DOHH2 (cell line): ENCODE data around the gene ZMYND8.

Experiments used
- H3F3A ChIP-seq: fragments of 200-600 bp; sonication (generic), shearing (Covaris generic); 2 replicates; pipeline ENCODE4 v1.6.0; 2016; ENCODE audit warnings: antibody characterized with exemption, mild to moderate bottlenecking; ENCODE audit not compliant: control insufficient read depth, insufficient read depth
- H3K27ac ChIP-seq: fragments of 200-600 bp; sonication (generic); 2 replicates; pipeline ENCODE4 v1.5.1; 2014; ENCODE audit warnings: low read depth, mild to moderate bottlenecking, low read length, moderate library complexity
- H3K27me3 ChIP-seq: fragments of 200-600 bp; sonication (generic); 2 replicates; pipeline ENCODE4 v1.6.1; 2014; ENCODE audit warnings: mild to moderate bottlenecking, low read length, mixed read lengths; ENCODE audit not compliant: control insufficient read depth
- H3K36me3 ChIP-seq: fragments of 200-600 bp; sonication (generic); 2 replicates; pipeline ENCODE4 v1.6.1; 2014; ENCODE audit warnings: mild to moderate bottlenecking, low read length, moderate library complexity, mixed read lengths; ENCODE audit not compliant: control insufficient read depth
- H3K4me1 ChIP-seq: fragments of 200-600 bp; sonication (generic); 2 replicates; pipeline ENCODE4 v1.6.1; 2014; ENCODE audit warnings: mild to moderate bottlenecking, low read length, mixed read lengths; ENCODE audit not compliant: control insufficient read depth
- H3K4me2 ChIP-seq: fragments of 200-600 bp; sonication (generic); 2 replicates; pipeline ENCODE4 v1.6.0; 2014; ENCODE audit warnings: mild to moderate bottlenecking, low read length, moderate library complexity
- H3K4me3 ChIP-seq: fragments of 200-600 bp; sonication (generic); 2 replicates; pipeline ENCODE4 v1.5.1; 2014; ENCODE audit warnings: mild to moderate bottlenecking, low read length, mixed read lengths
- H3K79me2 ChIP-seq: fragments of 200-600 bp; sonication (generic); 2 replicates; pipeline ENCODE4 v1.6.1; 2014; ENCODE audit warnings: mild to moderate bottlenecking, low read length, mixed read lengths; ENCODE audit not compliant: control insufficient read depth
- H3K9me2 ChIP-seq: fragments of 200-600 bp; sonication (generic); replicated peaks from 2 replicates; pipeline ENCODE4 v1.6.1; 2014; ENCODE audit warnings: mild to moderate bottlenecking, low read length, mixed read lengths; ENCODE audit not compliant: control insufficient read depth
- H3K9me3 ChIP-seq: fragments of 200-600 bp; sonication (generic); 2 replicates; pipeline ENCODE4 v1.6.1; 2014; ENCODE audit warnings: antibody characterized with exemption, low read length, mixed read lengths; ENCODE audit not compliant: control insufficient read depth, insufficient read depth
- H4K20me1 ChIP-seq: fragments of 200-600 bp; sonication (generic); 2 replicates; pipeline ENCODE4 v1.6.0; 2014; ENCODE audit warnings: low read depth, mild to moderate bottlenecking, antibody characterized with exemption, low read length, moderate library complexity; ENCODE audit not compliant: control insufficient read depth, insufficient read depth
- CTCF ChIP-seq: fragments of 200-600 bp; sonication (generic); IDR thresholded peaks from one replicate; pipeline ENCODE4 v1.5.1; 2014; ENCODE audit warnings: antibody characterized with exemption, mild to moderate bottlenecking, low read depth, low read length; ENCODE audit not compliant: poor library complexity, severe bottlenecking
- EZH2phosphoT487 ChIP-seq: fragments of 200-600 bp; sonication (generic); IDR thresholded peaks from 2 replicates; pipeline ENCODE4 v1.6.1; 2017; ENCODE audit warnings: borderline replicate concordance, mild to moderate bottlenecking, antibody characterized with exemption, low read length, moderate library complexity, mixed read lengths

The ZMYND8 gene

DNA sequence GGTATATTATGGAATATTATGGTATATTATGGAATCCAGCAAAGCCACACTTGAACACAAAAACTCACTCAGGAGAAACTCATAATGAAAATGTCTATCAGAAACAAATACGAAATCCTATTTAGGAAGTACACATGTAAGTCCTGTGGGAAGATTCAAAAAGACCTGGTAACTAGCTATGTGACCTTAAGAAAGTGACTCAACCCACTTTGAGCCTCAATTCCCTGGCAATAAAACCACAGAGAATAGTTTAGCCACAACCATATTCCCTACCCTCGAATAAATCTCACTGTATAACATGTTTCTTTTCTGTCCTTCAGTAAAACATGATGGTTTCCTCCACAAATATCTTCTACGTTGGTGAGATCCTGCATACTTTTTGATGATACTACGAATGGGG lies 56.4 kb downstream of the ZMYND8 start:
- peaks cover 39% of the 10 kb centered on the region for H3K79me2 ChIP-seq
- H3K4me1 ChIP-seq = no peaks in the 10 kb centered on the region
- H4K20me1 ChIP-seq = no peaks in the 10 kb centered on the region
- peaks cover 91% of the 10 kb centered on the region for H3K36me3 ChIP-seq
- no peak overlapping the region for H3K4me3 ChIP-seq
- no peaks in the 10 kb centered on the region for H3K9me2 ChIP-seq
- H3K27ac ChIP-seq = no peak overlapping the region
- no peak for TF ChIP-seq CTCF
- no peak for TF ChIP-seq EZH2phosphoT487
- H3F3A ChIP-seq = 0 out of 2 replicates have a peak, but pooled peaks cover 2% of the 10 kb centered on the region
- no peak overlapping the region for H3K4me2 ChIP-seq
- H3K9me3 ChIP-seq = no peaks in the 10 kb centered on the region
- H3K27me3 ChIP-seq = no peaks in the 10 kb centered on the region

GRCh38 chr20:47298624-47299023 lies 57.9 kb downstream of the ZMYND8 start:
- Histone ChIP-seq H3K9me3 (no peaks in the 10 kb centered on the region), H3K27me3 (no peaks in the 10 kb centered on the region), H4K20me1 (no peaks in the 10 kb centered on the region), H3K27ac (no peak overlapping the region), H3K4me1 (no peaks in the 10 kb centered on the region), H3K36me3 (peaks cover 91% of the 10 kb centered on the region), H3K4me3 (no peak overlapping the region), H3F3A (0 out of 2 replicates have a peak, but pooled peaks cover 2% of the 10 kb centered on the region), H3K79me2 (peaks cover 25% of the 10 kb centered on the region), H3K9me2 (no peaks in the 10 kb centered on the region), H3K4me2 (no peak overlapping the region)
- TF ChIP-seq CTCF (no peak), EZH2phosphoT487 (no peak)

- 0 out of 2 replicates have a peak, but pooled peaks cover 2% of the 10 kb centered on the region for H3F3A ChIP-seq
- H3K4me2 ChIP-seq = no peak overlapping the region
- H3K4me1 ChIP-seq = no peaks in the 10 kb centered on the region
- TF ChIP-seq EZH2phosphoT487 (no peak), CTCF (no peak)
- H3K4me3 ChIP-seq = no peak overlapping the region
- H3K36me3 ChIP-seq = peaks cover 88% of the 10 kb centered on the region
- no peaks in the 10 kb centered on the region for H3K27me3 ChIP-seq
- H3K9me2 ChIP-seq = no peaks in the 10 kb centered on the region
- peaks cover 20% of the 10 kb centered on the region for H3K79me2 ChIP-seq
- H4K20me1 ChIP-seq = no peaks in the 10 kb centered on the region
- no peak overlapping the region for H3K27ac ChIP-seq
- no peaks in the 10 kb centered on the region for H3K9me3 ChIP-seq
These were observed 58.8 kb downstream of the ZMYND8 start for GRCh38 chr20:47297746-47298145.
